ENCODE measurements around the gene TNFRSF25. TPM values are rescaled to one million over a fixed set of nuclear protein-coding genes. Genes with fewer than 3 reads are reported as not detected.

TNFRSF25 gene
- total and polyA plus RNA-seq, 9 of the 15 experiments (the other 6 are each of a cell fraction or from before 2014, with no cell fraction given) = 0.24 to 0.49 TPM; not detected in 7

GRCh38 chr1:6501279-6501813 lies 35.4 kb upstream of the TNFRSF25 start (continued):
- no peak for TF ChIP-seq E2F8 (IDR thresholded peaks at IDR 0.05; ENCODE audit: low read depth, partially characterized antibody)
- TF ChIP-seq PATZ1 (CRISPR knock-in tag; IDR thresholded peaks at IDR 0.05; ENCODE audit: borderline replicate concordance) = no peak
- peak; percentile 87 for TF ChIP-seq ADNP (tag; IDR thresholded peaks at IDR 0.05)
- TF ChIP-seq HDAC1 (IDR thresholded peaks at IDR 0.05) = peak in 1 of 2 experiments; percentile 57; a peak in 1 of 4 replicates
- no peak for TF ChIP-seq E2F5 (CRISPR knock-in tag; IDR thresholded peaks at IDR 0.05)
- no peak for TF ChIP-seq SMARCB1 (IDR thresholded peaks at IDR 0.05; ENCODE audit: insufficient read length, low read depth)
- no peak for TF ChIP-seq ZBTB43 (CRISPR knock-in tag; IDR thresholded peaks at IDR 0.05)
- peak; percentile 93 for TF ChIP-seq RBM25 (IDR thresholded peaks at IDR 0.05; ENCODE audit: low read depth, low read length, severe bottlenecking)
- TF ChIP-seq CGGBP1 (CRISPR knock-in tag; IDR thresholded peaks at IDR 0.05) = no peak
- TF ChIP-seq PKNOX1 (IDR thresholded peaks at IDR 0.05) = 0 out of 2 replicates have a peak, but pooled peaks have one; percentile 5
- no peak for TF ChIP-seq PRDM10 (IDR thresholded peaks at IDR 0.05; ENCODE audit: partially characterized antibody)
- TF ChIP-seq RBFOX2 (IDR thresholded peaks at IDR 0.05; ENCODE audit: low read depth, low read length) = no peak
- TF ChIP-seq RAD21 (CRISPR knock-in tag; conservative IDR thresholded peaks at IDR 0.05 in 1 of 2, IDR thresholded peaks at IDR 0.05 in 1 of 2) = peak in 1 of 2 experiments; percentile 35; a peak in 2 of 4 replicates
- peak; percentile 90 for TF ChIP-seq CBX1 (IDR thresholded peaks at IDR 0.05; ENCODE audit: low read depth)
